Activated effector memory CD4-positive, alpha-beta T cell treated with Interleukin-2 at 50 U/mL for 16 hours (primary cell): ENCODE data around the gene CDH12.
"Not testable (repeated sequence)": the region's sequence is repeated elsewhere in the genome, so short reads cannot be mapped to it uniquely, and the experiment has no call there.

Experiments
- DNase-seq: peaks from one replicate; pipeline ENCODE4 v3.0.0-alpha.2; 2020

Gene CDH12

DNA sequence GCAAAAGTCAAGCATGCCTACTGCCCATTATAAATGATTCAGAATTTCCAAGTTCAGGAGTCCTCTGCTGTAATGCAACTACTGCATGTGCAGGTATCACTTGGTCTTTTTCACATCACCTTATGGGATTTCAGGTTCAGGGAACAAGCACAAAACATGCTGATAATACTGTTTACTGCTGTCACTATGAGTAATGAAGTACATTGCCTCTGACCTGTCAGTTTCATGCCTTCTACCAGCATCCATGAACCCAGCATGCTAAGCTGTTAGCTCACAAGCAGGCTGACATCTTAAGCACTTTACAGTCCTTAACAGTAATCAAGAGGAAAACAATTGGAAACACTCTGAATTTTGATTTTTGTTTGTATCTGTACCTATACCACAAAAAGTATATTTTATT lies 743.8 kb downstream of the CDH12 start:
- DNase-seq = no peak

GRCh38 chr5:22108545-22108944 lies 744.6 kb downstream of the CDH12 start:
- no peak for DNase-seq

GRCh38 chr5:22102823-22103359 lies 750.3 kb downstream of the CDH12 start:
- no peak for DNase-seq

- no peak for DNase-seq
Observed at GRCh38 chr5:22088517-22088916, 764.6 kb downstream of the CDH12 start.

- DNase-seq = no peak
Observed at GRCh38 chr5:22079566-22079965, 773.6 kb downstream of the CDH12 start.

- DNase-seq = no peak
Observed at GRCh38 chr5:22079002-22079401, 774.1 kb downstream of the CDH12 start.

DNA sequence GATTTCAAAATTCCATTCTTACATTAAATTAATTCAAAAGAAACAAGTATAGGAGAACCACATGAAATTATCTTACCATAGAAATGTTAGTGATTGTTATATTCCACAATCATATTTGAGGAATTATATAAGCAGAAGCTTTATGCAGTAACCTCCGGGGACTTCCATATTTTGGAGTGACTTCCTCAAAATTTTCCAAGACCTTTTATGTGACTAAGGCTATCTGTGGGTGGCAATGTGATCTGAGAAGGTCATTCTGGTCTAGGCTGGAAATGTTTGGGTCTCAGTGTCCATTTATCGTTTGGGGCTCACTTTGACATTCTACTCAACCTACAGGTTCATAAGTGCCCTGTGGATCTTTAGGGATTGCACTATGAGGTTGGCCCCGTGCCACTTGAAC lies 776.6 kb downstream of the CDH12 start:
- no peak for DNase-seq

DNA sequence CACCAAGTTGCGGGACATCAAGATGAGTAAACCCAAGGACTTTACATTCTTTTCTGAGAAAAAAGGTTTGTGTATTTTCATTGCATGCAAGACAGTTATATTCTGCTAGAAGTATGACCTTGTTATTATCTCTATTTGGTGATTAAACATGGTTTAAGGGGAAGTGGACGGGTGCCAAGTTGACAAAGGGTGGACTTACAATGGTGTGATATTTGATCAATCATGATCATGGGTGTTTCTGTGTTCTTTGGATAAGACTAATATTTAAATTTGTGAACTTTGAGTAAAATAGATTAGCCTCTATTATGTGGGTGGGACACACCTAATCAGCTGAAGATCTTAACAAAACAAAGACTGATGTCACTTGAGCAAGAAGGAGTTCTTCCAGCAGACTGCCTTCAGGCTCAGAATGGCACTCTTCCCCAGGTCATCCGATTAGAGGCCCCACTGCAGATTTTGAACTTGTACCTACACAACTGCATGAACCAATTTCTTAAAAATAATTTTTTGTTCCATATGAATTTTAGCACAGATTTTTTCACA lies 782.9 kb downstream of the CDH12 start:
- no peak for DNase-seq

DNA sequence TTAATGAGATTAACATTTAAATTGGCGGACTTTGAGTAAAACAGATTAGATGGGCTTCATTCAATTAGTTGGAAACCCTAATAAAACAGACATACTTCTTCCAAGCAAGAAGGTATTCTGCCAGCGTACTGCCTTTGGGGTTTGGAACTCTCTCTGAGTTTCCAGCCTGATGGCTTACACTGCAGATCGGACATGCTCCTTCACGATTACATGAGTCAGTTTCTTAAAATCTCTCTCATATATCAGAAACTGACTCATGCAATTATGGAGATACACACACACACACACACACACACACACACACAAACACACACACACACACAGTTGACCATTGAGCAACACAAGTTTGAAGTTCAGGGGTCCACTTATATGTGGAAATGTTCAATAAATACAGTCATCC lies 789.4 kb downstream of the CDH12 start:
- no peak for DNase-seq

DNA sequence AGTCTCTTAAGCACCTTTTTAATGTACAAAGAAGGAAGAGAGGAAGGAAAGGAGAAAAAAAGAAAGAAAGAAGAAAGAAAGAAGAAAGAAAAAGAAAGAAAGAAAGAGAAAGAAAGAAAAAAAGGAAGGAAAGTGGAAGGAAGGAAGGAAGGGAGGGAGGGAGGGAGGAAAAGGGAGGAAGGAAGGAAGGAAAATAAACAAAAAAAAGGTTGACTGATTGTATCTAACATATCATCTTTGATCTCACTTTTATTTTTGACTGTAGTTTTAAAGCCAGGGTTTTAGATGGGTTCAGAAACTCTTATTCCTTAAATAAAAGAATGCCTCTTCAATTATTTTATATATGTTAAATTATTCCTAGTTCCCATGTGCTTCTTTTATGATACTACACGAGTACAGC lies 794.5 kb downstream of the CDH12 start:
- no peak for DNase-seq

DNA sequence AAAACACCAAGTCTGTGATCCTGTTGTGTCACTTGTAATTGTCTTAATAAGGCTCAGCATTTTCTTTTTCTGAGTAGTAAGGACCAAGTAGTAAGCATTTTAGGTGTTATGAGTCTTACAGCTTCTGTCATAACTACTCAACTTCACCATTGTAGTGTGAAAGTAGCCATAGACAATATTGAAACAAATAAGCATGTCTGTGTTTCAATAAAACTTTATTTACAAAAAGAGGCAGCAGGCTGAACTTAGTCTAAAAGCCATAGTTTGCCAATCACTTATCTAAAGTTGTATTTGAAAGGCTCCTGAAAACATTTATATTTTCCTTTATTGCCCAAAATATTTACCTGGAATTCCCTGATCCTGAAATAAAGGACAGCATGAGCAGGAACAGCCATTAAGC lies 796.1 kb downstream of the CDH12 start:
- no peak for DNase-seq

GRCh38 chr5:22056601-22057000 lies 796.5 kb downstream of the CDH12 start:
- no peak for DNase-seq

DNA sequence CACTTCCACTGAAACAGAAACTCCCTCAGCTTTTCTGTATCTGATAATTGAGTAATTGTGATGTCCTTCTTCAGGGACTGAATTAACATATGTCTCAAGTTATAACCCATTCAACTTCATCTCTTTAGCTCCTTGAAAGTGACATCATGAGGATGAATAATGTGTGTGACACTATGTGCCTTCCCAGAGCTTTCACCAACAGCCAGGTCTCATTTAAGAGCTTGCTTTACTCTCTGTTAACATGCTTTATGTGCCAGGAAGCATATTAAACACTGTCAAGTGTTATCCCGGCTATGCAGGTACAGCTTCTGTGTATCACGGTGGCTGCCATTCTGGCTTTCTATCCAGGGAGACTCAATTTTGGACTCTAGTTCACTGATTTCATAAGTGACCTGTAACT lies 799.9 kb downstream of the CDH12 start:
- DNase-seq = no peak

DNA sequence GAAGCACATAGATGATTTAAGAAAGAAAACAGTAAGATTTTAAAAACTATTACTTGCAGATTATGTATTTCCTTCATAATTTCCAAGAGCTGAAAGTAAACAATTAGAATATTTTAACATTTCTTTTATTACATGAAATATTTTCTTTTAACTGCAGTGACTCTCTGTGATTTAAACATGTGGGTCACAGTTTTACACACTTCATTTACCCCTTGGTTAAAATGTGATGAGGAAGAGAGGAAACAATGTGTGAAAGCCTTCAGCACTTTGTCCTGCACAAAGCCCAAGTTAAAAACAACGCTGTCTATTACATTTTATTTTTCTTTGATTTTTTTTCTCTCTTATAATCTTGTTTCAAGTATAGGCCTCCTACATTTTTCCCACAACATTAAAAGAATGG lies 801.3 kb downstream of the CDH12 start:
- no peak for DNase-seq

DNA sequence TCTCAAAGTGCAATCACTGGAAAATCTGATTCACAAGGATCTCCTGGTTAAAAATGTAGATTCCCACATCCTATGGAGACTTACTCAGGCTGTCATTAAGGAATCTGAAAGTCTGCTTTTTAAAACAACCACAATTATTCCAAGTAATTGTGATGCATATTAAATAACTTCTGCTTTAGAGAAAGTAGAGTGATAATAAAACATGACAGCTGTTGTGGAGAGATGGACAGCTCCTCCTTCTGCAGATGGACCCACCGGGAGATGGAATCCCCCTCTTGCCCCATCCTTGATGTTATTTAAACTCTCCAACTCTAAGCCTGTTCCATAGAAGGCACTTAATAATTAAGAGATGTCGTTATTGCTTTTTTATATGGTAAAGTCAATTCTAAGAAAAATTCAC lies 802.2 kb downstream of the CDH12 start:
- DNase-seq = no peak

DNA sequence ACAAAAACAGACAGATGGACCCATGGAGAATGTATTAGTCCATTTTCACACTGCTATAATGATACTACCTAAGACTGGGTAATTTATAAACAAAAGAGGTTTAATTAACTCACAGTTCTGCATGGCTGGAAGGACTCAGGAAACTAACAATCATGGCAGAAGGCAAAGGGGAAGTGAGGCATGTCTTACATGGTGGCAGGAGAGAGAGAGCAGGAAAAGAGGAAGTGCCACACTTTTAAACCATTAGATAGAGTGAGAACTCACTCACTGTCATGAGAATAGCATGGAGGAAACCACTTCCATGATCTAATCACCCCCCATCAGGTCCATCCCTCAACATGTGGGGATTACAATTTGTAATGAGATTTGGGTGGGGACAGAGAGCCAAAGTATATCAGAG lies 808.9 kb downstream of the CDH12 start:
- DNase-seq = no peak

DNA sequence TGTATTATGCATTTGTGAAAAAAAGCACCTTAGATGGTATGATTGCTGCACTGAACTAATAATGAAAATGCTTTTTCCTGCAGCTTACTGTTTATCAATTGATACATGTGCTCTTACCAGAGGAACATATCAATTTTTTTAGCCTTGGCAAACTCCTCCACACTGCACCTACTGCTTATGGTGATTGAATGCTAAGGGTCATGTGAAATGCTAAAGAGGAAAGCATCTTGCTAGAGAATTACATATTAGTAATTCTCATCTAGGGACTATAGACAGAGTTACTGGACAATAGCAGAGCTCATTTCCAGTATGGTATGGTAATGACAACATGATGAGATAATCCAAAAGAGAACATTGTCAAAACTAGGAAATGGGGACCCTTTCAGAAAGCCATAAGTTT lies 817.1 kb downstream of the CDH12 start:
- DNase-seq = no peak

DNA sequence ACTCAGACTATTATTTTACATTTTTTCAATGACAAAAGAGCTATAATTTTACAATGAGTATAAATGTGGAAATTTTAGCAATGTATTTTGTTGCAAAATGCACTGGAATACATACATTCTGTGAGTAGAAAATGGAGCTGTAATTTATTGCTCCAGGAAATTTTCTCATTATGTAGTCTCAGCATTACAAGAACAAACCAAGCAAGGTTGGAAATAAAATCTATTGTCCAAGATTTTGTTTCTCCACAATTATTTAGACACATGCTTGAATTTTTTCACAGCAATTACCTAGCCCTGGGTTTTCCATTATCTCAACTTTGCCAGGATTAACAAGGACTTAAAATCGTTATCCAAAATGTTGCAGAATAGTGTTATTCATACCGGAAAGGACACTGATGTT lies 820.1 kb downstream of the CDH12 start:
- DNase-seq = no peak

DNA sequence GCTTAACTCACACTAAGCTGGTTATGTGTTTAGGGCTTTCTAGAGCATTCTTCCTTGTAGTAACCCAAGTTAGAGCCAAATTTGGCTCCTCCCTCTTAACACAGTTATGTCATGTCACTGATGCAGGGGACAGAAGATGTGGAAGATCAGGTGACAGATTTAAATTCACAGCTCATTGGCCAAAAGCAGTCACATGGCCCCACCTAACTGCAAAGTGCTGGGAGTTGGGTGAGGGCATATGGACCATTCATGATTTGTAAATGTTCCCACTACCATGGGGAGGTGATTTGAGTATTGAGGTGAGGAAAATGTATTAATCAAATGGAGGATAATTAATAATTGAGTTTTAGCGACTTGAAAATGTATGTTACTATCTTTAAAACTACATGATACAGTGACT lies 829.4 kb downstream of the CDH12 start:
- no peak for DNase-seq

- not testable (repeated sequence) for DNase-seq
Observed at GRCh38 chr5:22012893-22013292, 840.3 kb downstream of the CDH12 start.

DNA sequence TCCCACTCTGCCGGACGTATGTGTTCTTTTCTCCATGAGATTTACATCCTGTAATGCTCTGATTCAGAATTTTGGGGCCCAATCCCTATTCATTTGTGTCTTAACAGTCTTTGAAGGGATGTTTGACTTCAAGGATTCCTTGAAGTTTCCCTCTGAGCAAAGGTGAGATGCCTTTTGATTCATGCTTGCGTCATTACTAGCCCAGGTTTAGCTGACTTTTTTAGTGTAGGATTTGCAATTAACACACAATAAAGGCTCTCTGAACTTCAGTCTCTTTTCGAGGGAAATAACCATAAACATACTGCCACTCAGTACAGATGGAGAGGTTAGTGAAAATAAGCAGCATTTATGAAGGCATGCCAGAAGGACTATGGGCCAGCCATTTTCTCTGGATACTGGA lies 842.3 kb downstream of the CDH12 start:
- not testable (repeated sequence) for DNase-seq

DNA sequence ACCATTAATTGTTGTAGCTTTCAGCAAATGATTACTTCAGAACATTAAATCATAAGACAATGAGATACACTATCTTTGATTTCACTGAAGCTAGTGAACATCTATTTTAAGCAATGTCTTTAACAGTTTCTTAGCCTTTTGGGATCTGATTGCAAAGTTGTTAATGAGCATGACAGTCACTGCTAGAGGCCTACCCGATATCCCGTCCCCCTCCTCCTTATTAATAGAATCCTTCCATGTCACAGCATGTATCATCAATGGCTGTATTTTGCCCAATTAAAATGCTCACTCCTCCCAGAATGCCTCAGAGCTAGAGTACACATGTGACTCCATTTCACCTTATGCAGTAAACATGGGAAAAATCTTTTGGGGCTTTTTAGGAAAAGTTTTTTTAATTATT lies 852.0 kb downstream of the CDH12 start:
- not testable (repeated sequence) for DNase-seq

GRCh38 chr5:21985799-21986198 lies 867.3 kb downstream of the CDH12 start:
- not testable (repeated sequence) for DNase-seq

- DNase-seq = not testable (repeated sequence)
Observed at GRCh38 chr5:21951571-21951970, 901.6 kb downstream of the CDH12 start.

GRCh38 chr5:21931116-21931515 lies 922.0 kb downstream of the CDH12 start:
- DNase-seq = no peak
